Measurements from ENCODE around the gene TRAF3.

The TRAF3 gene

GRCh38 chr14:102947321-102948103, 170.3 kb downstream of the TRAF3 start:
- no peak overlapping the region for H3K18ac ChIP-seq (ENCODE audit: low read length)
- peaks cover 83 to 86% of the 10 kb centered on the region in 2 experiments for H3K36me3 ChIP-seq (ENCODE audit: control insufficient read depth in 1 of 2, insufficient read depth in 2 of 2, low read length in 2 of 2)
- no peak overlapping the region for H4K12ac ChIP-seq (ENCODE audit: low read depth, low read length)
- no peak overlapping the region for H4K8ac ChIP-seq (ENCODE audit: low read depth, low read length)
- no peak overlapping the region for H2BK120ac ChIP-seq (ENCODE audit: insufficient read depth, low read length, poor library complexity)
- no CpG with 5 or more reads among the region's 27 CpGs for WGBS (ENCODE audit: extremely low coverage, insufficient coverage, insufficient read length)
- no peak overlapping the region for H2AK5ac ChIP-seq (ENCODE audit: low read length)
- no peaks in the 10 kb centered on the region for H3K4me1 ChIP-seq (ENCODE audit: control insufficient read depth in 1 of 2, insufficient read depth in 2 of 2, low read length in 2 of 2)
- no peak overlapping the region for H3K23ac ChIP-seq (ENCODE audit: low read length)
- no peaks in the 10 kb centered on the region for H3K79me1 ChIP-seq (ENCODE audit: low read length)
- no peak overlapping the region for H3K4me2 ChIP-seq (ENCODE audit: low read length)
- no peaks in the 10 kb centered on the region for H3K27me3 ChIP-seq (ENCODE audit: insufficient read depth, low read length)
- no peak overlapping the region for H3K4me3 ChIP-seq (ENCODE audit: low read depth, low read length)
- H3K14ac ChIP-seq (ENCODE audit: low read length) = no peak overlapping the region
- DNase-seq = no peak
- no peak overlapping the region for H2AFZ ChIP-seq (ENCODE audit: insufficient read depth, low read length, poor library complexity)
- H3K9me3 ChIP-seq (ENCODE audit: insufficient read depth, low read depth, low read length) = no peaks in the 10 kb centered on the region
- H2BK5ac ChIP-seq (ENCODE audit: low read depth, low read length, poor library complexity) = no peak overlapping the region
- no peak overlapping the region for H3K9ac ChIP-seq (ENCODE audit: low read length)
- H2BK12ac ChIP-seq (ENCODE audit: low read length) = no peak overlapping the region
- H3K27ac ChIP-seq (ENCODE audit: low read depth, low read length) = no peak overlapping the region
- no peak overlapping the region for H4K91ac ChIP-seq (ENCODE audit: low read depth, low read length)
- no peaks in the 10 kb centered on the region for H3K79me2 ChIP-seq (ENCODE audit: control insufficient read depth, insufficient read depth, low read length, poor library complexity)
- H3K4ac ChIP-seq (ENCODE audit: low read depth, low read length) = no peak overlapping the region

GRCh38 chr14:102948698-102949061, 171.4 kb downstream of the TRAF3 start:
- Histone ChIP-seq H3K4me2 (ENCODE audit: low read length) (no peak overlapping the region), H2AFZ (ENCODE audit: insufficient read depth, low read length, poor library complexity) (no peak overlapping the region), H3K27me3 (ENCODE audit: insufficient read depth, low read length) (no peaks in the 10 kb centered on the region), H2BK12ac (ENCODE audit: low read length) (no peak overlapping the region), H2BK120ac (ENCODE audit: insufficient read depth, low read length, poor library complexity) (no peak overlapping the region), H3K4me1 (ENCODE audit: control insufficient read depth in 1 of 2, insufficient read depth in 2 of 2, low read length in 2 of 2) (no peaks in the 10 kb centered on the region), H3K18ac (ENCODE audit: low read length) (no peak overlapping the region), H2AK5ac (ENCODE audit: low read length) (no peak overlapping the region), H3K14ac (ENCODE audit: low read length) (no peak overlapping the region), H3K36me3 (ENCODE audit: control insufficient read depth in 1 of 2, insufficient read depth in 2 of 2, low read length in 2 of 2) (peaks cover 86 to 88% of the 10 kb centered on the region in 2 experiments), H3K79me1 (ENCODE audit: low read length) (no peaks in the 10 kb centered on the region), H3K27ac (ENCODE audit: low read depth, low read length) (no peak overlapping the region), H3K23ac (ENCODE audit: low read length) (no peak overlapping the region), H2BK5ac (ENCODE audit: low read depth, low read length, poor library complexity) (no peak overlapping the region), H4K91ac (ENCODE audit: low read depth, low read length) (no peak overlapping the region), H4K8ac (ENCODE audit: low read depth, low read length) (no peak overlapping the region), H4K12ac (ENCODE audit: low read depth, low read length) (no peak overlapping the region), H3K9me3 (ENCODE audit: insufficient read depth, low read depth, low read length) (no peaks in the 10 kb centered on the region), H3K4me3 (ENCODE audit: low read depth, low read length) (no peak overlapping the region), H3K79me2 (ENCODE audit: control insufficient read depth, insufficient read depth, low read length, poor library complexity) (no peaks in the 10 kb centered on the region), H3K4ac (ENCODE audit: low read depth, low read length) (no peak overlapping the region), H3K9ac (ENCODE audit: low read length) (no peak overlapping the region)
- WGBS (ENCODE audit: extremely low coverage, insufficient coverage, insufficient read length) = no CpG with 5 or more reads among the region's 9 CpGs
- DNase-seq = no peak

- DNase-seq = peak; percentile 23 to 44
- Histone ChIP-seq H2AK5ac (ENCODE audit: low read length) (no peak overlapping the region), H4K91ac (ENCODE audit: low read depth, low read length) (no peak overlapping the region), H3K14ac (ENCODE audit: low read length) (no peak overlapping the region), H3K79me2 (ENCODE audit: control insufficient read depth, insufficient read depth, low read length, poor library complexity) (no peaks in the 10 kb centered on the region), H3K4me1 (ENCODE audit: control insufficient read depth in 1 of 2, insufficient read depth in 2 of 2, low read length in 2 of 2) (no peaks in the 10 kb centered on the region), H2BK120ac (ENCODE audit: insufficient read depth, low read length, poor library complexity) (no peak overlapping the region), H3K27ac (ENCODE audit: low read depth, low read length) (no peak overlapping the region), H3K36me3 (ENCODE audit: control insufficient read depth in 1 of 2, insufficient read depth in 2 of 2, low read length in 2 of 2) (peaks cover 84 to 86% of the 10 kb centered on the region in 2 experiments), H3K4ac (ENCODE audit: low read depth, low read length) (no peak overlapping the region), H3K4me2 (ENCODE audit: low read length) (no peak overlapping the region), H4K12ac (ENCODE audit: low read depth, low read length) (no peak overlapping the region), H2AFZ (ENCODE audit: insufficient read depth, low read length, poor library complexity) (no peak overlapping the region), H3K79me1 (ENCODE audit: low read length) (no peaks in the 10 kb centered on the region), H3K23ac (ENCODE audit: low read length) (no peak overlapping the region), H2BK12ac (ENCODE audit: low read length) (no peak overlapping the region), H2BK5ac (ENCODE audit: low read depth, low read length, poor library complexity) (no peak overlapping the region), H3K18ac (ENCODE audit: low read length) (no peak overlapping the region), H3K27me3 (ENCODE audit: insufficient read depth, low read length) (no peaks in the 10 kb centered on the region), H4K8ac (ENCODE audit: low read depth, low read length) (no peak overlapping the region), H3K9ac (ENCODE audit: low read length) (no peak overlapping the region), H3K4me3 (ENCODE audit: low read depth, low read length) (no peak overlapping the region), H3K9me3 (ENCODE audit: insufficient read depth, low read depth, low read length) (no peaks in the 10 kb centered on the region)
- no CpG with 5 or more reads among the region's 28 CpGs for WGBS (ENCODE audit: extremely low coverage, insufficient coverage, insufficient read length)
Measured at GRCh38 chr14:102949062-102949800, 172.0 kb downstream of the TRAF3 start.

- Histone ChIP-seq H3K27ac (ENCODE audit: low read depth, low read length) (no peak overlapping the region), H3K14ac (ENCODE audit: low read length) (no peak overlapping the region), H3K4me3 (ENCODE audit: low read depth, low read length) (no peak overlapping the region), H4K12ac (ENCODE audit: low read depth, low read length) (no peak overlapping the region), H3K4me1 (ENCODE audit: control insufficient read depth in 1 of 2, insufficient read depth in 2 of 2, low read length in 2 of 2) (no peaks in the 10 kb centered on the region), H3K4me2 (ENCODE audit: low read length) (no peak overlapping the region), H2AK5ac (ENCODE audit: low read length) (no peak overlapping the region), H2AFZ (ENCODE audit: insufficient read depth, low read length, poor library complexity) (no peak overlapping the region), H2BK5ac (ENCODE audit: low read depth, low read length, poor library complexity) (no peak overlapping the region), H3K4ac (ENCODE audit: low read depth, low read length) (no peak overlapping the region), H3K36me3 (ENCODE audit: control insufficient read depth in 1 of 2, insufficient read depth in 2 of 2, low read length in 2 of 2) (peaks cover 84 to 86% of the 10 kb centered on the region in 2 experiments), H2BK120ac (ENCODE audit: insufficient read depth, low read length, poor library complexity) (no peak overlapping the region), H3K9me3 (ENCODE audit: insufficient read depth, low read depth, low read length) (no peaks in the 10 kb centered on the region), H4K91ac (ENCODE audit: low read depth, low read length) (no peak overlapping the region), H3K9ac (ENCODE audit: low read length) (no peak overlapping the region), H3K18ac (ENCODE audit: low read length) (no peak overlapping the region), H3K79me1 (ENCODE audit: low read length) (no peaks in the 10 kb centered on the region), H4K8ac (ENCODE audit: low read depth, low read length) (no peak overlapping the region), H3K23ac (ENCODE audit: low read length) (no peak overlapping the region), H3K79me2 (ENCODE audit: control insufficient read depth, insufficient read depth, low read length, poor library complexity) (no peaks in the 10 kb centered on the region), H3K27me3 (ENCODE audit: insufficient read depth, low read length) (no peaks in the 10 kb centered on the region), H2BK12ac (ENCODE audit: low read length) (no peak overlapping the region)
- WGBS (ENCODE audit: extremely low coverage, insufficient coverage, insufficient read length) = no CpG with 5 or more reads among the region's 23 CpGs
- DNase-seq = no peak
Measured at GRCh38 chr14:102949801-102950451, 172.7 kb downstream of the TRAF3 start.
